ENCODE data around the gene ETNK1. TPM values are rescaled to one million over a fixed set of nuclear protein-coding genes. Genes with fewer than 3 reads are reported as not detected.

The ETNK1 gene
- total and polyA plus RNA-seq, 3 donors from 2014 or later, result 61.3 to 81.4 (median 66.7) TPM

DNA sequence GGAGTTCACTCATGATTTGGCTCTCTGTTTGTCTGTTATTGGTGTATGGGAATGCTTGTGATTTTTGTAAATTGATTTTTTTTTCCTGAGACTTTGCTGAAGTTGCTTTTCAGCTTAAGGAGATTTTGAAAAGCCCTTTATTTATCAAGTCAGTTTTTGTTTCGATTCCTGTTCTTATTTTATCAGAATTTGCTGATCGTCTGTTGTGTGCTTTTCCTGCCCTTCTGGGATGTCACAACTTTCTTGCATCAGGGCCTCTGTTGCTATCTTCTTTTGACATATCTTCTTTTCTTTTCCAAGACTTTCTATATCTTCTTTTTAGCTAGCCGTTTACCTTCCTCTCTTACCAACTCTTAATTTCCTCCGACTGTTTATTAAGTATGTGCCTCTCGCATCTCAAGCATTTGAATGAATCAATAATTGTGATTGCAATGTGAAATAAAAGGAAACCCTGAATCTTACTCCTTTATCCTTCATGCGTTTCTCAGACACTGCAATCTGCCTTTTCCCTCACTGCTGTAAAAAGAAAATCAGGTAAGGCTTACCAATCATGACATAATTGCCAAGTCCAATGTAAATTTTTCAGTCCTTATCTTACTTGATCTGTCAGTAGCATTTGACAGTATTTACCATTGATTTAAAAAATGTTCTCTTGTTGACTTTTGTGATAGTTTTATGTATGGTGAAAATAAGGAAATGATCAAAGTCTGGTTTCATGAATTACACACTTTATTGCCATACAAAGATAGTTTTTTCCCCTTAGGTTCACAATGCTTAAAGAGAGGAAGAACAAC, 53.0 kb downstream of the ETNK1 start:
- H3K4me1 ChIP-seq, result peaks cover 3% of the 10 kb centered on the region
- 86% methylated on average over 6 of the region's 6 CpGs for WGBS, 2 donors
- H3K4me3 ChIP-seq, result no peak overlapping the region
- intact Hi-C loops (cut with DNase I; ENCODE audit: low total_unique reads), result no loop called here
- TF ChIP-seq, protein P1, sequence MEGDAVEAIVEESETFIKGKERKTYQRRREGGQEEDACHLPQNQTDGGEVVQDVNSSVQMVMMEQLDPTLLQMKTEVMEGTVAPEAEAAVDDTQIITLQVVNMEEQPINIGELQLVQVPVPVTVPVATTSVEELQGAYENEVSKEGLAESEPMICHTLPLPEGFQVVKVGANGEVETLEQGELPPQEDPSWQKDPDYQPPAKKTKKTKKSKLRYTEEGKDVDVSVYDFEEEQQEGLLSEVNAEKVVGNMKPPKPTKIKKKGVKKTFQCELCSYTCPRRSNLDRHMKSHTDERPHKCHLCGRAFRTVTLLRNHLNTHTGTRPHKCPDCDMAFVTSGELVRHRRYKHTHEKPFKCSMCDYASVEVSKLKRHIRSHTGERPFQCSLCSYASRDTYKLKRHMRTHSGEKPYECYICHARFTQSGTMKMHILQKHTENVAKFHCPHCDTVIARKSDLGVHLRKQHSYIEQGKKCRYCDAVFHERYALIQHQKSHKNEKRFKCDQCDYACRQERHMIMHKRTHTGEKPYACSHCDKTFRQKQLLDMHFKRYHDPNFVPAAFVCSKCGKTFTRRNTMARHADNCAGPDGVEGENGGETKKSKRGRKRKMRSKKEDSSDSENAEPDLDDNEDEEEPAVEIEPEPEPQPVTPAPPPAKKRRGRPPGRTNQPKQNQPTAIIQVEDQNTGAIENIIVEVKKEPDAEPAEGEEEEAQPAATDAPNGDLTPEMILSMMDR (IDR thresholded peaks at IDR 0.05), result no peak
- no peak overlapping the region for H3K27ac ChIP-seq
- H3K36me3 ChIP-seq (ENCODE audit: low read depth, missing control alignments), result no peaks in the 10 kb centered on the region
- no peaks in the 10 kb centered on the region for H3K9me3 ChIP-seq
- no peaks in the 10 kb centered on the region for H3K27me3 ChIP-seq
- no peak for DNase-seq

DNA sequence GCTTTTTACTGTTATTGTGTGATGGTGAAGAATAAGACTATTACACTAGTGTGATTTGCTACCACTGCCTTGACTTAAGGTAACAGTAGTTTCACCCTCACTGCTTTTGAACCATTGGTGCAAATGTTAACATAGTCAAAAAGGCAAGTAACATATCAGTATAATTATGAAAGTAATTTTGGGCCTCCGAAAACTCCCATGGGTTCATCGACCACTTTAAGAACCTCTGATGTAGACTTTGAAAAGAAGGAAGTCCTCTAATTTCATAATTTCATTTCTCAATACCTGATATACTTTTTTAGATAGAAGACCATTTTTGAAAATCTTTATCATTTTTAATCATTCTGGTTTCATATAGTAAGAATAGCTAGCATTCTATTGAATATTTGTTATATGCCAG, 57.7 kb downstream of the ETNK1 start:
- TF ChIP-seq POLR2A (IDR thresholded peaks at IDR 0.05), result no peak
- TF ChIP-seq, protein P1 (IDR thresholded peaks at IDR 0.05), result no peak
- H3K27me3 ChIP-seq, result no peaks in the 10 kb centered on the region
- WGBS, 2 donors, result 90 to 91% methylated on average over 2 of the region's 2 CpGs
- no peak for DNase-seq
- H3K4me1 ChIP-seq, result peaks cover 9% of the 10 kb centered on the region
- H3K9me3 ChIP-seq, result no peaks in the 10 kb centered on the region
- intact Hi-C loops (cut with DNase I; ENCODE audit: low total_unique reads), result no loop called here
- H3K27ac ChIP-seq, result no peak overlapping the region
- H3K36me3 ChIP-seq (ENCODE audit: low read depth, missing control alignments), result no peaks in the 10 kb centered on the region
- no peak overlapping the region for H3K4me3 ChIP-seq

DNA sequence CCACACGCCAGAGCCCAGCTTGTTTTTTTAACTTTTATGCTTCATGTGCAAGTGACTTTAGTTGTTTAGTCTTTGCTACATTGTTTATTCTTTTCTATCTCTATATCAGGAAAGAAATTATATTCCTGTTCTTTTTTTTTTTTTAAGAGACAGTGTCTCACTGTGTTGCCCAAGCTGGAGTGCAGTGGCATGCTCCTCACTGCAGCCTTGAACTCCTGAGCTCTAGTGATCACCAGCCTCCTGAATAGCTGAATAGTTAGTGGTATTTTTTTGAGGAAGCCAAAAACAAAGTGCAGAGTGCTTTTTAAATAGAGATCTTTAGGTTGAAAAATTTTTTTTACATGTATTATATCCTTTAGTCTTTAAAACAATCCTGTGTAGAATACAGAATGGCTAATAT, 58.2 kb downstream of the ETNK1 start:
- Histone ChIP-seq H3K27ac (peak overlapping the region in 1 of 2 donors; percentile 63), H3K4me1 (peaks cover 9% of the 10 kb centered on the region), H3K4me3 (no peak overlapping the region), H3K9me3 (no peaks in the 10 kb centered on the region), H3K27me3 (no peaks in the 10 kb centered on the region), H3K36me3 (ENCODE audit: low read depth, missing control alignments) (no peaks in the 10 kb centered on the region)
- DNase-seq, result peak; percentile 53
- 39 to 79% methylated on average over 1 of the region's 1 CpG for WGBS, 2 donors
- intact Hi-C loops (cut with DNase I; ENCODE audit: low total_unique reads), result no loop called here
- TF ChIP-seq, protein P1 (IDR thresholded peaks at IDR 0.05), result no peak
- no peak for TF ChIP-seq POLR2A (IDR thresholded peaks at IDR 0.05)

DNA sequence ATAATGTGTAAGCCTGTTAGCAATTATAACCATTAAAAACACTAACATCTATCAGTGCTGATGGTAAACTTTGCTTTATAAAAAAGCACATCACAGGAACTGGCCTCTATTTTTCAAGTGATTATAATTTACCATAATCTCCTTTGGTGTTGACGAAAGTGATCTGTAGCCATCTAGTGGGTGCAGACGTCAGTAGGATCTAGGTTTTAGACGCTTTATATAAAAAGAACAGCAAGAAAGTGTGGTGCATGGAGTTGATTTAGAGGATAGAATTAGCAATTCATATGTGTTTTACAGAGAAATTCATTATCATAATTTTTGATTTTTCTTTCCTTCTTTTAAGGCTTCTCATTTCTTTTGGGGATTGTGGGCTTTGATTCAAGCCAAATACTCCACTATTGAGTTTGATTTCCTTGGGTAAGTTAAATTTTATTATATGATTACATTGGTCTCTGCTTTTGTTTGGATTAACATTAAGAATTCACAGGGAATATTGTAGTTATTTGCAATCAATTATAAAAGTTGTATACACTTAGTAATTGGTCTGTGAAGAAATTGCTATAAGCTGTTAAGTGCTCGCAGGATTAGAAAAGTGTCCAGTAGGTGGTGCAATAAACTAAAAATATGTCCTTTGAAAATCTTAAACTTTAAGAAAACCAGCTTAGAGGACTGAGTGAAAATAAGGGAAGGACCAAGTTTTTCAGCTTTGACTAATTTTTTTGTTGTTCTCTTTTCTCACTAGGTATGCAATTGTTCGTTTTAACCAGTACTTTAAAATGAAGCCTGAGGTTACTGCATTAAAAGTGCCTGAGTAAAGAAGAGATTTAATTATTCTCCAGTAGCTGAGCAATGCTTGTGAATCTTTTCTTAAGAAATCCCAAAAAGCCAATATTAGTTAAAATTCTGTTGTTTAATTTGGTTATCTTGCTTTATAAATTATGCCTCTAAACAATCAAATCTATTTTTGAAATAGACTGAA, 59.5 kb downstream of the ETNK1 start:
- Histone ChIP-seq H3K27me3 (no peaks in the 10 kb centered on the region), H3K27ac (no peak overlapping the region), H3K4me3 (no peak overlapping the region), H3K36me3 (ENCODE audit: low read depth, missing control alignments) (no peaks in the 10 kb centered on the region), H3K4me1 (peaks cover 9% of the 10 kb centered on the region), H3K9me3 (no peaks in the 10 kb centered on the region)
- WGBS, 2 donors, result 57 to 62% methylated on average over 5 of the region's 5 CpGs
- TF ChIP-seq POLR2A (IDR thresholded peaks at IDR 0.05), result no peak
- TF ChIP-seq, protein P1 (IDR thresholded peaks at IDR 0.05), result peak; percentile 27 to 66 (median 59)
- intact Hi-C loops (cut with DNase I; ENCODE audit: low total_unique reads), result no loop called here
- no peak for DNase-seq
